Uterus (tissue), 4 donors: ENCODE data around the gene HS6ST3. TPM values are rescaled to one million over a fixed set of nuclear protein-coding genes. Genes with fewer than 3 reads are reported as not detected.

Experiments used
- DNase-seq, 2 donors: peaks; one replicate each; pipeline ENCODE4 v3.0.0-alpha.2; 2019 to 2020
- H3K27ac ChIP-seq, 2 donors: fragments of 200-600 bp; sonication (generic); 1 replicate in 1 of 2; 2 replicates in 1 of 2; pipeline ENCODE4 v1.5.1; 2016 to 2018
- H3K27me3 ChIP-seq, 2 donors: fragments of 200-600 bp; sonication (generic); one replicate each; pipeline ENCODE4 v1.5.1; 2018 to 2019; ENCODE audit warnings: control low read depth in 1 of 2
- H3K36me3 ChIP-seq, 2 donors: fragments of 200-600 bp; sonication (generic); one replicate each; pipeline ENCODE4 v1.5.1; 2019; ENCODE audit warnings: control low read depth in 1 of 2
- H3K4me1 ChIP-seq, 2 donors: fragments of 200-600 bp; sonication (generic); one replicate each; pipeline ENCODE4 v1.5.1; 2018 to 2019; ENCODE audit warnings: control low read depth in 1 of 2
- H3K4me3 ChIP-seq, 2 donors: fragments of 200-600 bp; sonication (generic); 1 replicate in 1 of 2; 2 replicates in 1 of 2; pipeline ENCODE4 v1.5.1; 2018 to 2019; ENCODE audit warnings: mild to moderate bottlenecking in 1 of 2
- H3K9me3 ChIP-seq, 2 donors: fragments of 200-600 bp; sonication (generic); one replicate each; pipeline ENCODE4 v1.5.1; 2019; ENCODE audit warnings: control low read depth in 1 of 2
- POLR2A ChIP-seq, 2 donors: fragments of 450-650 bp; IDR thresholded peaks; one replicate each; pipeline ENCODE4 v1.6.1; 2016; ENCODE audit warnings: antibody characterized with exemption in 2 of 2, mild to moderate bottlenecking in 1 of 2, moderate library complexity in 1 of 2
- intact Hi-C: fragments of 100-400 bp; cut with DNase I; formaldehyde crosslinking; loops from one replicate; pipeline ENCODE4 v1.15.1; 2023; ENCODE audit warnings: low total_unique reads
- total RNA-seq, 4 donors: library from RNA; depleted of rRNA in 3 of 4; stranded (reverse); fragments of >200 nt in 3 of 4; gene quantifications; one replicate each; pipeline versions ENCODE4 v1.1.0 to v1.2.4, GENCODE V29; 2014 to 2023
- TF ChIP-seq, protein P1 (sequence below), 4 experiments: fragments of 200-600 bp in 2 of 4; fragments of 450-650 bp in 2 of 4; sonication (generic) in 2 of 4; IDR thresholded peaks; one replicate each; pipeline ENCODE4 v1.5.1; 2016 to 2019; ENCODE audit warnings: antibody characterized with exemption in 4 of 4, mild to moderate bottlenecking in 2 of 4, moderate library complexity in 1 of 4
- donor health status: DM: yes; HTN: yes; CAD: no.

The HS6ST3 gene
- total RNA-seq, 4 donors from 2014 or later = 1.3 to 8.7 (median 5.3) TPM

- no peak for DNase-seq
- no peaks in the 10 kb centered on the region for H3K36me3 ChIP-seq
- no peak overlapping the region for H3K27ac ChIP-seq
- no peaks in the 10 kb centered on the region for H3K27me3 ChIP-seq
- H3K4me3 ChIP-seq = no peak overlapping the region
- TF ChIP-seq, protein P1, sequence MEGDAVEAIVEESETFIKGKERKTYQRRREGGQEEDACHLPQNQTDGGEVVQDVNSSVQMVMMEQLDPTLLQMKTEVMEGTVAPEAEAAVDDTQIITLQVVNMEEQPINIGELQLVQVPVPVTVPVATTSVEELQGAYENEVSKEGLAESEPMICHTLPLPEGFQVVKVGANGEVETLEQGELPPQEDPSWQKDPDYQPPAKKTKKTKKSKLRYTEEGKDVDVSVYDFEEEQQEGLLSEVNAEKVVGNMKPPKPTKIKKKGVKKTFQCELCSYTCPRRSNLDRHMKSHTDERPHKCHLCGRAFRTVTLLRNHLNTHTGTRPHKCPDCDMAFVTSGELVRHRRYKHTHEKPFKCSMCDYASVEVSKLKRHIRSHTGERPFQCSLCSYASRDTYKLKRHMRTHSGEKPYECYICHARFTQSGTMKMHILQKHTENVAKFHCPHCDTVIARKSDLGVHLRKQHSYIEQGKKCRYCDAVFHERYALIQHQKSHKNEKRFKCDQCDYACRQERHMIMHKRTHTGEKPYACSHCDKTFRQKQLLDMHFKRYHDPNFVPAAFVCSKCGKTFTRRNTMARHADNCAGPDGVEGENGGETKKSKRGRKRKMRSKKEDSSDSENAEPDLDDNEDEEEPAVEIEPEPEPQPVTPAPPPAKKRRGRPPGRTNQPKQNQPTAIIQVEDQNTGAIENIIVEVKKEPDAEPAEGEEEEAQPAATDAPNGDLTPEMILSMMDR (IDR thresholded peaks at IDR 0.05) = no peak
- TF ChIP-seq POLR2A (IDR thresholded peaks at IDR 0.05) = no peak
- intact Hi-C loops = no loop called here
- no peaks in the 10 kb centered on the region for H3K4me1 ChIP-seq
- H3K9me3 ChIP-seq = no peaks in the 10 kb centered on the region
Observed at GRCh38 chr13:96273196-96273595, 183.3 kb downstream of the HS6ST3 start.

GRCh38 chr13:96274046-96274445, 184.1 kb downstream of the HS6ST3 start:
- H3K9me3 ChIP-seq = no peaks in the 10 kb centered on the region
- H3K4me1 ChIP-seq = no peaks in the 10 kb centered on the region
- TF ChIP-seq, protein P1 (IDR thresholded peaks at IDR 0.05) = no peak
- no peak for TF ChIP-seq POLR2A (IDR thresholded peaks at IDR 0.05)
- intact Hi-C loops = no loop called here
- H3K27ac ChIP-seq = no peak overlapping the region
- no peaks in the 10 kb centered on the region for H3K27me3 ChIP-seq
- DNase-seq = no peak
- H3K36me3 ChIP-seq = no peaks in the 10 kb centered on the region
- no peak overlapping the region for H3K4me3 ChIP-seq

GRCh38 chr13:96279904-96280303, 190.0 kb downstream of the HS6ST3 start:
- no peaks in the 10 kb centered on the region for H3K36me3 ChIP-seq
- no peak overlapping the region for H3K27ac ChIP-seq
- H3K27me3 ChIP-seq = no peaks in the 10 kb centered on the region
- no peaks in the 10 kb centered on the region for H3K4me1 ChIP-seq
- intact Hi-C loops = no loop called here
- no peaks in the 10 kb centered on the region for H3K9me3 ChIP-seq
- TF ChIP-seq, protein P1 (IDR thresholded peaks at IDR 0.05) = no peak
- no peak for TF ChIP-seq POLR2A (IDR thresholded peaks at IDR 0.05)
- no peak for DNase-seq
- no peak overlapping the region for H3K4me3 ChIP-seq

DNA sequence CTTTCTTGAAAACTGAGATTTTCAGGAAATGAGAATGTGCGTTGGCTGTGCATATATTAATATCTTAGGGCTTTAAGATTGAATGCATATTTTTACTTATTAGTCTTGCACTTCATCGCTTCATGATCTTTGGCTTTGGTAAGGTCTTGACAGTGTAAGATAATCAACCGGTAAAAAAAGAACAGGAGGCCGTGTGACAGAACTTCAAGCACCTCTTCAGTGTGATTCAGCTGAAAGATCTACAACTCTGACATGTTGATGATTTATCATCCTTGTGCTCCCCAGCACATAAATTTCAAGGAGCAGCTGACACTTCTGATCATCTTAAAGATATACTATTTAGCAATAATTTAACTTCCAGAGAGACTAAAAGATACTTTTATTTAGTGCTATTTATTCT, 195.1 kb downstream of the HS6ST3 start:
- Histone ChIP-seq H3K27ac (no peak overlapping the region), H3K4me1 (no peaks in the 10 kb centered on the region), H3K27me3 (no peaks in the 10 kb centered on the region), H3K4me3 (no peak overlapping the region), H3K36me3 (no peaks in the 10 kb centered on the region), H3K9me3 (no peaks in the 10 kb centered on the region)
- intact Hi-C loops = loop anchor here (5.0 kb wide), 1 partner anchor 88 kb away; no protein-coding TSS in a partner anchor
- TF ChIP-seq, protein P1 (IDR thresholded peaks at IDR 0.05) = no peak
- TF ChIP-seq POLR2A (IDR thresholded peaks at IDR 0.05) = no peak
- DNase-seq = no peak

- intact Hi-C loops = loop anchor here (5.0 kb wide), 1 partner anchor 88 kb away; no protein-coding TSS in a partner anchor
- no peak overlapping the region for H3K27ac ChIP-seq
- no peak for DNase-seq
- no peaks in the 10 kb centered on the region for H3K27me3 ChIP-seq
- TF ChIP-seq, protein P1 (IDR thresholded peaks at IDR 0.05) = no peak
- no peak for TF ChIP-seq POLR2A (IDR thresholded peaks at IDR 0.05)
- H3K9me3 ChIP-seq = no peaks in the 10 kb centered on the region
- no peaks in the 10 kb centered on the region for H3K36me3 ChIP-seq
- no peak overlapping the region for H3K4me3 ChIP-seq
- no peaks in the 10 kb centered on the region for H3K4me1 ChIP-seq
Observed at GRCh38 chr13:96285729-96286128, 195.8 kb downstream of the HS6ST3 start.
